ENCODE data around the gene TLE3.

The TLE3 gene

DNA sequence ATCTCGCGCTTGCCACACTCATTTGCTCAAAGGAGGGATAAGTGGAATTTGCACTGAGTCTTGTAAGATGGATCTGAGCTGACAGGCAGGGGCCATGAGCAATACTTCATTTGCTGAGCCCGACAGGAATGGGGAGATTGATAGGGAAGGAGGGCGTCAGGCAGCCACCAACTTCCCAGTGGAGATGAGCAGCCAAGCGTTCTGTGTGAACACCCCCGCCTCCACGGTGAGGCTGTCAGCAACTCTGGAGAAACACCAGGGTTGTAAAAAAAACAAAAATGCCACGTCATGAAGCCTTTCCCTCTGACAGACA is 36.8 kb downstream of the TLE3 start:
- no peak for FAIRE-seq

DNA sequence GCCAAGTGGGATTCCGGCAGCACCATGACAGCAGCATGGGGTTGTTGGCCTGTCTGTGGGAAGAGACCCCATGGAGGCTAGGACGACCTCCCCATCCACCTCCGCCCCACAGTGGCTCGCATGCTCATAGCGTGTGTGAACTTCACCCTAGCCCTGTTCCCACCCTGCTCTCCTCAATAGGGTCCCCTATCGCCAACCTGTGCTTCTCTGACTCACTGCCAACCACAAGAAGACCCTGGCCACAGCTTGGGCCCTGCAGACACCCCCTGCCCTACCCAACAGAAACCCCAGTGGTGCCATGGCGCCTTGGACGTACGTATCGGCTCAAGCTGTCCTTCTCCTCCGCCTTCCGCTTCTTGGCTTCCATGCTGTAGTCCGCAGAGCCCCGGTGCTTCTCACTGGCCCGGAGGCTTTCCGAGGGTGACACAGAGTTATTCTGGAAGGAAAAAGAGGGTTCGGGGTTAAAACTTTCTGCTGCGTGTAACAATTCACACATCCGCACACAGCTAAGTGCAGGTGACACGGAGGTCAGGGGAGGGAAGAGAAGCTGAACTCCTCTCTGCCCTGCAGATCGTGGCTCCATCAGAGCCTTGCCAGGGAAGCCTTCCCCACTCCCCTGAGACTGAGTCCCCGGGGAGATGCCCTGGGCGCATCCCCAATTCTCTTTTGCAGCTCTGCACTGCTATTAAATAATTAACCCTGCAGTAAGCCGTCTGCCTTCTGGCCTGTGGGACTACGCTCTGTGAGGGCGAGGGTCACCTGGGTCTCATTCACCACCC is 37.3 kb downstream of the TLE3 start:
- FAIRE-seq, result no peak

- no peak for FAIRE-seq
These were observed 38.1 kb downstream of the TLE3 start for GRCh38 chr15:70059476-70060213.

DNA sequence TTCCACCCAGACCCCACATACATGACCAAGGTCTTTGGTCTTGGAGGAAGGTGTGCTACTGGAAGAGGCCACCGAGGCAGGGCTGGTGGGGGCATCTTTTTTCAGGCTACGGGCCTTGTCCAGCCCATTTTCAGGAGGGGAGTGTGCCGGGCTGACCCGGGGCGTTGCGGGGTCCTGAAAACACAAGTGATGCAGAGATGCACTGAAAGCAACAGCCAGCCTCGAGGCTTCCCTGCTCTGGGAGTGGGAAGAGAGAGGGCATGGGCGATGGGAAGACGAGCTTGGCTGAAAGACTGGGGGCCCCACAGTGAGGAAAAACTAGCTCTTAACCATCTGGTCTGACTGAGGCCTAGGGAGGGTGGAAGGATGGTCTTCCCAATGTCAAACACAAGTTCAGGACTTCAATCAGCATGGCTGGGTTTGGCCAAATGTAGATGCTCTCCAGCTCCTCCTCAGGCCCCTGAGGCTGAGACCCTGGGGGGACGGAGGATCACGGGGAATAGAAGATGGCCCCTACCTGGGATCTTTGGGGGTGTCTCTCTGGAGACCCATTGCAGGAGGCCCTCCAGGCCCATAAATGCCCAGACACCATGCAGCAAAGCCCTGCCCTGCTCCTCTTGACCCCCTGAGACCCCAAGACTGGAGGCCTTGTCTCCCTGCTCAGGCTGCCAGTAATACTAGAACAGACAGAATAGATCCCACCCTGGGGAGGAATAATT is 38.9 kb downstream of the TLE3 start:
- no peak for FAIRE-seq

GRCh38 chr15:70057931-70058641 is 39.6 kb downstream of the TLE3 start:
- FAIRE-seq, result no peak

DNA sequence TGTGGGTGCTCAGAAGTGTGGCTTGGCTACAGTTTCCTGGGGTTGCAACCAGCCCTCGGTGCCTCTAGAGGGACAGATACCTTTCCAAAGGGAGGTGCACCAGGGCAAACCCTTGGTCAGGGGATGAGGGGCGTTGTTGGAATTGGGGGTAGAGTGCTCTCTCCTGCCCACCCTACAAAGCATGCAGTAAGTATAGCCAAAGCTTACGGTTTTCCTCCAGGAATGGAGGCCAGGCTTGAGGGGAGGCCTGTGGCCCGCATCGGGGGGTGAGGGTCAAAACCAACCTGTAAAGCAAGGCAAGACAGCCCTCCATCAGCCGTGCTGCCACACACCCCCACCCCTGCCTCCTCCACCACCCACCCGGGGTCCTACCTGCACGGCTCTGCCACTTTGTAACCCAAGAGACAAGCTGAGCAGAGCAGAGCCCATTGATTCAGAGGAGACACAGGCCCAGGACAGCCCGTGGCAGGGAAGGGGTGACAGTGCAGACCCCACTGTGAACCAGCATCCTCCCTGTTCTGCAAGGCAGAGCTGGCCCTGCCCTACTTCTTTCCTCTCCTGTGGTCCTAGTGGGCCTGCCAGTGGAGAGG is 41.5 kb downstream of the TLE3 start:
- no peak for FAIRE-seq

DNA sequence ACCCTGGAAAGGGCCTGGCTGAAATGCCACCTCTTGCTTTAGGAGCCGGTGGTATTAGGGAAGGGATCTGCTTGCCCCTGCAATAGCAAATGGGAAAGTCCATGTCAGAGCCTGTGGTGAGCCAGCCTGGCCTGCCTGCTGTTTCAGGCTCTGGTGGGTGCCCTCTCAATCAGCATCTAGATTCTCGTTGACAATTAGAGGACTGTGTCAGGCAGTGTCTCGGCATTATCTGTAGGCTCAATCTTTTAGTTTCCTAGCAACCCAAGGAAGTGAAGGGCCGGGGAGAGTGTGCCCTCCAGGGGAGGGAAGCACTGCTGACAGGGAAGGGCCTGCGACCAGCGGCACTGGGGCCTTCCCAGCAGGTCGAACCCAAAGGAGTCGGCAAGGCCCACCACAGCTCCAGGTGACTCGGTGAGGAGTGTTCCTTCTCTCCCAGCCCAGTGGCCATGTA is 42.1 kb downstream of the TLE3 start:
- FAIRE-seq, result no peak

DNA sequence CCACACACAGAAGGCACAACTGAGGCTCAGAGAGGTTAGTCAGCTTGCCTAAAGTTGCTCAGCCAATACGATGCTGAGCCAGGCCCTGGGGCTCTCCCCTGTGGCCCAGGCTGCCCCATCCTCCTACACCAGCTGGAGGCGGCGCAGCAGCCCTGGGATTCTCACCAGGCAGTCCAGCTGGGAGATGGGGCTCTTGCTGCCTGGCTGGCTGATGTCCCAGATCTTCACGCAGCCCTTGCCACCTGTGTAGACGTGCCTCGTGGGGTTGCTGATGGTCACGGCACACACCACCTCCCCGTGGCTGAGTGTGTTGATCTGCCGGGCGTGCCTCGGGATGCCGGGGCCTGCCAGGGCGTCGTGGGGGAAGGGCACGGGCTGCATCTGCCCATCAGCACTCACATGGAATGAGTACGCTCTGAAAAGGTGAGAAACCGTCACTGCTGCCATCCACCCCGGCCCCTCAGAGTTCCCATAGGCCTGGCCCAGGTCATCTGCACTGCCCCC is 42.8 kb downstream of the TLE3 start:
- no peak for FAIRE-seq

DNA sequence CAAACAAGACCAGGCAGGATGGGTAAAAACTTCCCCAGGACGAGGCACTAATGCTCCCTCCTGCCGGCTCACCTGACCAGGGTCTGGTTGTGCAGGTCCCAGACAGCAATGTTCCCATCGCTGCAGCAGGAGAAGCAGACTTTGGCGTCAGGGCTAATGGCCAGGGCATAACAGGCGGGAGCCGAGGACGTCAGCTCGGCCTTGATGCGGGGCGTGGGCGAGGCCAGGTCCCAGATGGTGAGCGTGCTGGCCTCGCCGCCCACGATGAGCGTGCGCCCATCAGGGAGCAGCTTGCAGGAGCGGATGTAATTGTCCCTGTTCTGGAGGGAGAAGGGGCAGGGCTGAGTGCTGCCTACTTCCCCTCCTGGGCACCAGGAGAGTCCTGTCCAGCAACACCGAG is 43.4 kb downstream of the TLE3 start:
- no peak for FAIRE-seq

DNA sequence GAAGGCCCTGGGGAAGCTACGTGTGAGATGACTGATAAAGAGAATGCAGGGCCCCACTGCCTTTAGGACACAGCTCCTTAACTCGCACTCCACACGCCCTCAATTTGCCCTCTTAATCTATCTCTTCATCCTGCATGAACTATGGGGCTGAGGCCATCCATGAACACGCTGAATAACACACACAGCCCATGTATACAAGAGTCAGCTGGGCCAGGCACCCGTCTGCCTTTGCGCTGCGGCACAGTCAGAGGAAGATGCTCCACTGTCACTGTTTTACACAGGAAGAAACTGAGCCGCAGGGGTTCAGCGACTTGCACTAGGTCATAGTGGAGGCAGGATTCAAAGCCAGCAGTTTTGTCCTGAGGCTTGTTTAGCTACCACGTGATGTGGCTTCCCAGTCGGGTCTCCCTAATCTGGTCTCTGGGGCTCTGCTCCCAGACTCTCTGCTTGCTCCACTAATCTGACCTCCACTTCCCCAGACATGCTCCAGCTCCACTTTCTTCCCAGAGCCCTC is 43.9 kb downstream of the TLE3 start:
- FAIRE-seq, result no peak

DNA sequence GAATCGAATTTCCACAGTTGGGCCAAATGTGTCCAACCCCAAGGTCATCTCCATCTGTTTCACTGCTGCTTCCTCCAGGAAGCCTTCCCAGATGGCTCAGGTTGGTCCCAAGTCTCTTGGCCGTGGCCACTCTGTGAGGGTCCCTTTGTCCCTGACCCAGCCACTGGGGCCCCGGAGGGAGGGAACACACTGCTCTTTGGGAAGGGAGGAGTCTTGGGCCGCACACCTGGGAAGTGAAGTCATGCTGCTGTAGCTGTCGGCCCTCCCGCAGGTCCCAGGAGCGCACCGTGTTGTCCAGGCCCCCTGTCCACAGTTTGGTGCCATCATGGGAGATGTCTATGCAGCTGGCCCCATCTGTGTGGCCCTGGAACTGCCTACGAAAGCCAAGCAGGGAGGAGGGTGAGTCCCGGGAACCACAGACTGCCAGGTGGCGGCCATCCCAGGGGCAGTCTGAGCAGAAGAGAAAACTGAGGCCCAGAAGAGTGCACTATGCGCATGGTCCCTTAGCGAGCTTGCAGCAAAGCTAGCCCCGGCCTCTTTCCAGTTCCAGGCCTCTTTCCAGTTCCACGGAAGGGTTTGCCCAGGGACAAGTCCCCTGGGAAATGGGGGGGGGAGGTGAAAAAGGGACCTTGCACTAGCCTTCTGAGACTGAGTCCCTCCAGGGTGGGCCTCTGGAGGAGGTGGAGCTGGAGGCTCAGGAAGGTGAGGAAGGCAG is 44.6 kb downstream of the TLE3 start:
- FAIRE-seq, result no peak

GRCh38 chr15:70051948-70052633 is 45.6 kb downstream of the TLE3 start:
- no peak for FAIRE-seq

GRCh38 chr15:70050970-70051369 is 46.7 kb downstream of the TLE3 start:
- no peak for FAIRE-seq

GRCh38 chr15:70050441-70050840 is 47.3 kb downstream of the TLE3 start:
- no peak for FAIRE-seq

DNA sequence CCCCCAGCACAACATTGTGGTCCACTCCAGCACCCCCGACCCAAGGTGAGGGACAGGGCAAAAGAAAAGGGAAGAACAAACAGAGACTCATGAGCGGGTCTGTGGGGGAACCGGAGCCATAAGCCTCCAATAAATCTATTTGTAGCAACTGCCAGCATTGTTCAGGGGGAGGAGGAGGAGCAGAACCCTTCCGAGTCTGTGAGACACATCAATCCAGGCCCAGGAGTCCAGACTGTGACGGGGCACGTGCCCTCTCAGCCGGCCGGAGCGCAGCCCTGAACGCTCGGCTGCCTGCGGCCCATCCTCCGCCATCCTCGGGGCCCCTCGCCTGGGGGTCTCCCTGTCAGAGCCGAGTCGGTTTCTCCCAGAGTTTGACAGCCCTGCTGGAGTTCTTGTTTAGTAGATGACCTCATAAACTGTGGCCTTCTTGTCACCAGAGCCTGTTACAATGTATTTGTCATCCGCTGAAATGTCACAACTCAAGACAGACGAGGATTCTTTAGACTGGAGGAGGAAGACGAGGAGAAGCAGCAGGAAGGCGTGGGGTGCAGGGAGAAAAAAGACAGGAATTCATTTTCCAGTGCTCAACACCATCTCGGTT is 47.9 kb downstream of the TLE3 start:
- no peak for FAIRE-seq

- no peak for FAIRE-seq
These were observed 48.9 kb downstream of the TLE3 start for GRCh38 chr15:70048578-70049514.

GRCh38 chr15:70048198-70048565 is 49.5 kb downstream of the TLE3 start:
- FAIRE-seq, result no peak

- no peak for FAIRE-seq
These were observed 50.1 kb downstream of the TLE3 start for GRCh38 chr15:70047386-70048197.
